Trophoblast cell (in vitro differentiated cells and primary cell): Measurements from ENCODE around the gene GREM2.
A peak's percentile ranks its signal among the peaks of the same experiment; 100 is the strongest.

Source experiments
- DNase-seq, 2 donors: peaks; one replicate each; pipeline ENCODE4 v3.0.0-alpha.2; 2016
- H2AFZ ChIP-seq: 2 replicates; pipeline ENCODE4 v1.6.1; 2013; ENCODE audit warnings: low read length, moderate library complexity, mild to moderate bottlenecking; ENCODE audit not compliant: insufficient read depth, poor library complexity
- H2AK5ac ChIP-seq: 2 replicates; pipeline ENCODE4 v1.6.1; 2013; ENCODE audit warnings: mild to moderate bottlenecking, low read length
- H2BK120ac ChIP-seq: 2 replicates; pipeline ENCODE4 v1.6.1; 2013; ENCODE audit warnings: low read length, mild to moderate bottlenecking, moderate library complexity; ENCODE audit not compliant: insufficient read depth, poor library complexity
- H2BK12ac ChIP-seq: 2 replicates; pipeline ENCODE4 v1.6.1; 2013; ENCODE audit warnings: mild to moderate bottlenecking, low read length, moderate library complexity
- H2BK5ac ChIP-seq: 2 replicates; pipeline ENCODE4 v1.6.1; 2013; ENCODE audit warnings: low read length, low read depth, moderate library complexity, mild to moderate bottlenecking; ENCODE audit not compliant: poor library complexity
- H3K14ac ChIP-seq: 2 replicates; pipeline ENCODE4 v1.6.1; 2013; ENCODE audit warnings: mild to moderate bottlenecking, low read length
- H3K18ac ChIP-seq: 2 replicates; pipeline ENCODE4 v1.6.1; 2013; ENCODE audit warnings: mild to moderate bottlenecking, low read length
- H3K23ac ChIP-seq: 2 replicates; pipeline ENCODE4 v1.6.1; 2013; ENCODE audit warnings: low read length
- H3K27ac ChIP-seq: 2 replicates; pipeline ENCODE4 v1.5.1; 2013; ENCODE audit warnings: low read depth, mild to moderate bottlenecking, inconsistent platforms, low read length, moderate library complexity
- H3K27me3 ChIP-seq: 2 replicates; pipeline ENCODE4 v1.6.1; 2013; ENCODE audit warnings: inconsistent platforms, mild to moderate bottlenecking, low read length, moderate library complexity; ENCODE audit not compliant: insufficient read depth
- H3K36me3 ChIP-seq, 2 experiments: 1 replicate in 1 of 2; 2 replicates in 1 of 2; pipeline ENCODE4 v1.6.1; 2013; ENCODE audit warnings: low read length in 2 of 2, mild to moderate bottlenecking in 2 of 2, moderate library complexity in 1 of 2; ENCODE audit not compliant: insufficient read depth in 2 of 2, control insufficient read depth in 1 of 2
- H3K4ac ChIP-seq: 2 replicates; pipeline ENCODE4 v1.6.1; 2013; ENCODE audit warnings: low read depth, mild to moderate bottlenecking, low read length, moderate library complexity
- H3K4me1 ChIP-seq, 2 experiments: 1 replicate in 1 of 2; 2 replicates in 1 of 2; pipeline ENCODE4 v1.6.1; 2013; ENCODE audit warnings: low read length in 2 of 2, mild to moderate bottlenecking in 2 of 2, moderate library complexity in 1 of 2; ENCODE audit not compliant: insufficient read depth in 2 of 2, control insufficient read depth in 1 of 2
- H3K4me2 ChIP-seq: 2 replicates; pipeline ENCODE4 v1.6.1; 2013; ENCODE audit warnings: inconsistent platforms, mild to moderate bottlenecking, low read length, moderate library complexity
- H3K4me3 ChIP-seq: 2 replicates; pipeline ENCODE4 v1.5.1; 2013; ENCODE audit warnings: mild to moderate bottlenecking, low read depth, low read length, inconsistent platforms
- H3K79me1 ChIP-seq: one replicate; pipeline ENCODE4 v1.6.1; 2013; ENCODE audit warnings: low read length
- H3K79me2 ChIP-seq: 2 replicates; pipeline ENCODE4 v1.6.1; 2013; ENCODE audit warnings: low read length, mild to moderate bottlenecking; ENCODE audit not compliant: control insufficient read depth, insufficient read depth, poor library complexity
- H3K9ac ChIP-seq: 2 replicates; pipeline ENCODE4 v1.6.1; 2013; ENCODE audit warnings: mild to moderate bottlenecking, low read length
- H3K9me3 ChIP-seq: 2 replicates; pipeline ENCODE4 v1.6.1; 2013; ENCODE audit warnings: low read depth, mild to moderate bottlenecking, control low read depth, inconsistent platforms, low read length; ENCODE audit not compliant: insufficient read depth
- H4K12ac ChIP-seq: 2 replicates; pipeline ENCODE4 v1.6.1; 2013; ENCODE audit warnings: low read depth, mild to moderate bottlenecking, low read length, moderate library complexity
- H4K8ac ChIP-seq: 2 replicates; pipeline ENCODE4 v1.6.1; 2013; ENCODE audit warnings: low read depth, mild to moderate bottlenecking, low read length, moderate library complexity
- H4K91ac ChIP-seq: one replicate; pipeline ENCODE4 v1.6.1; 2013; ENCODE audit warnings: low read depth, mild to moderate bottlenecking, low read length, moderate library complexity
- WGBS: extraction: QIAGEN DNeasy Blood & Tissue Kit; methylation state at CpG from one replicate; pipeline ENCODE4 v1.1.7; 2013; ENCODE audit warnings: missing lambda C conversion rate; ENCODE audit not compliant: insufficient read length, insufficient coverage; ENCODE audit errors: extremely low coverage; 5-methylcytosine and 5-hydroxymethylcytosine counted together

The GREM2 gene

GRCh38 chr1:240586006-240586405, 25.9 kb downstream of the GREM2 start:
- Histone ChIP-seq H3K14ac (no peak overlapping the region), H3K18ac (no peak overlapping the region), H3K4ac (no peak overlapping the region), H4K8ac (no peak overlapping the region), H3K79me1 (no peaks in the 10 kb centered on the region), H2AK5ac (no peak overlapping the region), H3K79me2 (no peaks in the 10 kb centered on the region), H3K9me3 (no peaks in the 10 kb centered on the region), H2BK120ac (no peak overlapping the region), H3K9ac (no peak overlapping the region), H3K36me3 (peaks cover 0 to 2% of the 10 kb centered on the region in 2 experiments), H3K23ac (no peak overlapping the region), H4K91ac (no peak overlapping the region), H2BK12ac (no peak overlapping the region), H3K27ac (no peak overlapping the region), H2BK5ac (no peak overlapping the region), H3K4me1 (no peaks in the 10 kb centered on the region), H2AFZ (no peak overlapping the region), H4K12ac (no peak overlapping the region), H3K27me3 (no peaks in the 10 kb centered on the region), H3K4me2 (no peak overlapping the region), H3K4me3 (no peak overlapping the region)
- no peak for DNase-seq
- no CpG with 5 or more reads among the region's 2 CpGs for WGBS

GRCh38 chr1:240582953-240583352, 29.0 kb downstream of the GREM2 start:
- no peak overlapping the region for H2BK5ac ChIP-seq
- no peak overlapping the region for H4K8ac ChIP-seq
- no peak overlapping the region for H2BK120ac ChIP-seq
- H3K9ac ChIP-seq: no peak overlapping the region
- no peaks in the 10 kb centered on the region for H3K4me1 ChIP-seq
- H3K4me2 ChIP-seq: no peak overlapping the region
- DNase-seq: peak in 1 of 2 donors; percentile 56
- H3K4me3 ChIP-seq: no peak overlapping the region
- H3K27me3 ChIP-seq: no peaks in the 10 kb centered on the region
- no peak overlapping the region for H3K23ac ChIP-seq
- H3K14ac ChIP-seq: no peak overlapping the region
- no peak overlapping the region for H2AFZ ChIP-seq
- H3K18ac ChIP-seq: no peak overlapping the region
- no CpG with 5 or more reads among the region's 4 CpGs for WGBS
- H4K12ac ChIP-seq: no peak overlapping the region
- no peak overlapping the region for H3K27ac ChIP-seq
- H3K79me2 ChIP-seq: no peaks in the 10 kb centered on the region
- no peaks in the 10 kb centered on the region for H3K36me3 ChIP-seq
- H4K91ac ChIP-seq: no peak overlapping the region
- H2BK12ac ChIP-seq: no peak overlapping the region
- H3K79me1 ChIP-seq: no peaks in the 10 kb centered on the region
- no peak overlapping the region for H3K4ac ChIP-seq
- H2AK5ac ChIP-seq: no peak overlapping the region
- no peaks in the 10 kb centered on the region for H3K9me3 ChIP-seq

GRCh38 chr1:240579511-240579910, 32.4 kb downstream of the GREM2 start:
- no peak overlapping the region for H3K14ac ChIP-seq
- H3K23ac ChIP-seq: no peak overlapping the region
- no peak overlapping the region for H2AK5ac ChIP-seq
- H4K91ac ChIP-seq: no peak overlapping the region
- no peak overlapping the region for H2BK12ac ChIP-seq
- no peak overlapping the region for H3K27ac ChIP-seq
- no peak for DNase-seq
- H2AFZ ChIP-seq: no peak overlapping the region
- H3K4me1 ChIP-seq: no peaks in the 10 kb centered on the region
- peaks cover 0 to 2% of the 10 kb centered on the region in 2 experiments for H3K36me3 ChIP-seq
- H3K79me1 ChIP-seq: no peaks in the 10 kb centered on the region
- no peak overlapping the region for H3K9ac ChIP-seq
- H3K18ac ChIP-seq: no peak overlapping the region
- no peak overlapping the region for H4K8ac ChIP-seq
- no peaks in the 10 kb centered on the region for H3K27me3 ChIP-seq
- WGBS: no CpG with 5 or more reads among the region's 4 CpGs
- no peaks in the 10 kb centered on the region for H3K79me2 ChIP-seq
- H3K4me2 ChIP-seq: no peak overlapping the region
- H2BK120ac ChIP-seq: no peak overlapping the region
- no peak overlapping the region for H3K4me3 ChIP-seq
- H3K9me3 ChIP-seq: no peaks in the 10 kb centered on the region
- H4K12ac ChIP-seq: no peak overlapping the region
- H2BK5ac ChIP-seq: no peak overlapping the region
- H3K4ac ChIP-seq: no peak overlapping the region

GRCh38 chr1:240577095-240577494, 34.9 kb downstream of the GREM2 start:
- Histone ChIP-seq H3K9me3 (no peaks in the 10 kb centered on the region), H3K9ac (no peak overlapping the region), H3K27ac (no peak overlapping the region), H2BK12ac (no peak overlapping the region), H4K91ac (no peak overlapping the region), H3K79me1 (no peaks in the 10 kb centered on the region), H3K18ac (no peak overlapping the region), H4K8ac (no peak overlapping the region), H3K79me2 (no peaks in the 10 kb centered on the region), H3K27me3 (no peaks in the 10 kb centered on the region), H3K14ac (no peak overlapping the region), H3K23ac (no peak overlapping the region), H2AK5ac (no peak overlapping the region), H2AFZ (no peak overlapping the region), H2BK120ac (no peak overlapping the region), H3K36me3 (peaks cover 0 to 2% of the 10 kb centered on the region in 2 experiments), H3K4me2 (no peak overlapping the region), H3K4ac (no peak overlapping the region), H3K4me1 (no peaks in the 10 kb centered on the region), H2BK5ac (no peak overlapping the region), H3K4me3 (no peak overlapping the region), H4K12ac (no peak overlapping the region)
- WGBS: no CpG with 5 or more reads among the region's 5 CpGs
- no peak for DNase-seq
